Keratinocyte (primary cell): ENCODE data around the gene TIAM2. TPM values are rescaled to one million over a fixed set of nuclear protein-coding genes. Genes with fewer than 3 reads are reported as not detected.

ENCODE experiments used
- DNase-seq: peaks from one replicate; pipeline ENCODE4 v3.0.0-alpha.2; 2011; ENCODE audit warnings: low read depth, missing footprints, low spot score
- FAIRE-seq: peaks from 2 replicates; lab custom pipeline; 2011; peaks lifted over from hg19 to GRCh38; lab: Jason Lieb, UNC
- H2AFZ ChIP-seq: 2 replicates; pipeline ENCODE4 v1.6.0; 2012; ENCODE audit warnings: low read length, control low read depth, inconsistent platforms; ENCODE audit not compliant: control insufficient read depth
- H3K27ac ChIP-seq: 2 replicates; pipeline ENCODE4 v1.5.1; 2011; ENCODE audit warnings: low read length; ENCODE audit not compliant: control insufficient read depth, insufficient read depth
- H3K27me3 ChIP-seq: 3 replicates; pipeline ENCODE4 v1.6.0; 2011; ENCODE audit warnings: low read length; ENCODE audit not compliant: control insufficient read depth, insufficient read depth; ENCODE audit errors: extremely low read depth
- H3K36me3 ChIP-seq, 2 experiments: 2 replicates in 1 of 2; 3 replicates in 1 of 2; pipeline ENCODE4 v1.5.1; 2011; ENCODE audit warnings: low read length in 2 of 2, mild to moderate bottlenecking in 1 of 2; ENCODE audit not compliant: control insufficient read depth in 2 of 2, insufficient read depth in 2 of 2; ENCODE audit errors: extremely low read depth in 1 of 2
- H3K4me1 ChIP-seq: 3 replicates; pipeline ENCODE4 v1.5.1; 2011; ENCODE audit warnings: low read length; ENCODE audit not compliant: control insufficient read depth, insufficient read depth; ENCODE audit errors: extremely low read depth
- H3K4me2 ChIP-seq: 3 replicates; pipeline ENCODE4 v1.6.0; 2011; ENCODE audit warnings: low read depth, low read length; ENCODE audit not compliant: control insufficient read depth, insufficient read depth; ENCODE audit errors: extremely low read depth
- H3K4me3 ChIP-seq, 3 experiments: fragments of 200-600 bp in 1 of 3; sonication (generic) in 1 of 3; 2 replicates in 2 of 3; 3 replicates in 1 of 3; pipeline ENCODE4 v1.5.1; 2011 to 2016; ENCODE audit warnings: low read length in 3 of 3, mild to moderate bottlenecking in 3 of 3, control low read depth in 2 of 3, inconsistent platforms in 1 of 3, low read depth in 1 of 3, mixed read lengths in 1 of 3, mixed run types in 1 of 3, moderate library complexity in 1 of 3; ENCODE audit not compliant: control insufficient read depth in 2 of 3, insufficient read depth in 2 of 3; ENCODE audit errors: extremely low read depth in 1 of 3
- H3K79me2 ChIP-seq: 2 replicates; pipeline ENCODE4 v1.6.0; 2012; ENCODE audit warnings: low read length; ENCODE audit not compliant: control insufficient read depth, insufficient read depth
- H3K9ac ChIP-seq: 3 replicates; pipeline ENCODE4 v1.6.0; 2011; ENCODE audit warnings: low read length; ENCODE audit not compliant: control insufficient read depth, insufficient read depth; ENCODE audit errors: extremely low read depth
- H3K9me1 ChIP-seq: 3 replicates; pipeline ENCODE4 v1.6.0; 2011; ENCODE audit warnings: low read length; ENCODE audit not compliant: control insufficient read depth, insufficient read depth; ENCODE audit errors: extremely low read depth
- H3K9me3 ChIP-seq: 2 replicates; pipeline ENCODE4 v1.5.1; 2012; ENCODE audit warnings: low read depth, low read length; ENCODE audit not compliant: control insufficient read depth
- H4K20me1 ChIP-seq: 3 replicates; pipeline ENCODE4 v1.6.0; 2011; ENCODE audit warnings: low read length; ENCODE audit not compliant: control insufficient read depth, insufficient read depth; ENCODE audit errors: extremely low read depth
- CTCF ChIP-seq, 3 experiments: IDR thresholded peaks in 1 of 3; conservative IDR thresholded peaks in 1 of 3; optimal IDR thresholded peaks in 1 of 3; 2 replicates in 2 of 3; 3 replicates in 1 of 3; pipeline versions ENCODE3 to v1.5.1; 2011; ENCODE audit warnings: low read length in 3 of 3, mild to moderate bottlenecking in 3 of 3, moderate library complexity in 2 of 3, control low read depth in 1 of 3, inconsistent platforms in 1 of 3; ENCODE audit not compliant: insufficient read depth in 2 of 3; ENCODE audit errors: extremely low read depth in 1 of 3
- EZH2 ChIP-seq: IDR thresholded peaks from one replicate; pipeline ENCODE4 v1.6.1; 2012; ENCODE audit warnings: inconsistent platforms, mild to moderate bottlenecking, low read length, moderate library complexity
- dilution Hi-C: fragments of 300-500 bp; cut with MboI; formaldehyde crosslinking; loops from one replicate; pipeline ENCODE4 v1.7.0; 2020; ENCODE audit warnings: low sequenced_read_pairs; ENCODE audit not compliant: extremely low pct_ligation_motif_present
- polyA plus RNA-seq, 5 experiments: library from polyadenylated mRNA; depleted of rRNA in 3 of 5; stranded (reverse) in 3 of 5; stranded (forward) in 1 of 5; unstranded in 1 of 5; fragments of >200 nt; gene quantifications; 1 replicate in 1 of 5; 2 replicates in 3 of 5; 3 replicates in 1 of 5; pipeline versions ENCODE4 v1.2.1 to v1.2.3, GENCODE V29; 2011 to 2012; ENCODE audit warnings: missing spikeins in 2 of 5, low read depth in 1 of 5, low replicate concordance in 1 of 5

The TIAM2 gene
- polyA plus RNA-seq, 1 donor (not counting 4 experiments of a cell fraction or from before 2014, with no cell fraction given) = 4.0 TPM

- DNase-seq (no peak), FAIRE-seq (peak; percentile 46)
- H3K27ac ChIP-seq = no peak overlapping the region
- dilution Hi-C loops = no loop called here
- no peaks in the 10 kb centered on the region for H4K20me1 ChIP-seq
- H3K79me2 ChIP-seq = no peaks in the 10 kb centered on the region
- no peak overlapping the region for H3K9ac ChIP-seq
- no peak overlapping the region for H3K4me3 ChIP-seq
- no peak overlapping the region for H3K4me2 ChIP-seq
- no peaks in the 10 kb centered on the region for H3K36me3 ChIP-seq
- H3K4me1 ChIP-seq = peaks cover 7% of the 10 kb centered on the region
- H3K27me3 ChIP-seq = peaks cover 7% of the 10 kb centered on the region
- no peaks in the 10 kb centered on the region for H3K9me1 ChIP-seq
- TF ChIP-seq EZH2 = no peak
- no peak for TF ChIP-seq CTCF (optimal IDR thresholded peaks at IDR 0.05 in 1 of 3, IDR thresholded peaks at IDR 0.05 in 1 of 3, conservative IDR thresholded peaks at IDR 0.05 in 1 of 3; ENCODE audit: extremely low read depth in 1 of 3, insufficient read depth in 2 of 3, low read length in 3 of 3)
- no peaks in the 10 kb centered on the region for H3K9me3 ChIP-seq
- no peak overlapping the region for H2AFZ ChIP-seq
These were observed 3.9 kb upstream of the TIAM2 start for GRCh38 chr6:154991207-154991606.

- dilution Hi-C loops = no loop called here
- no peak for DNase-seq
- TF ChIP-seq EZH2 (no peak), CTCF (optimal IDR thresholded peaks at IDR 0.05 in 1 of 3, IDR thresholded peaks at IDR 0.05 in 1 of 3, conservative IDR thresholded peaks at IDR 0.05 in 1 of 3; ENCODE audit: extremely low read depth in 1 of 3, insufficient read depth in 2 of 3, low read length in 3 of 3) (no peak)
- Histone ChIP-seq H3K27ac (no peak overlapping the region), H3K4me1 (peaks cover 7% of the 10 kb centered on the region), H4K20me1 (no peaks in the 10 kb centered on the region), H3K9ac (no peak overlapping the region), H3K79me2 (no peaks in the 10 kb centered on the region), H3K4me2 (no peak overlapping the region), H3K36me3 (no peaks in the 10 kb centered on the region), H3K9me3 (no peaks in the 10 kb centered on the region), H2AFZ (no peak overlapping the region), H3K27me3 (peaks cover 7% of the 10 kb centered on the region), H3K9me1 (no peaks in the 10 kb centered on the region), H3K4me3 (no peak overlapping the region)
- no peak for FAIRE-seq
These were observed 2.1 kb upstream of the TIAM2 start for GRCh38 chr6:154993026-154993425.
